DMS 273 treated with DMSO at 0.1 percent for 48 hours (cell line): ENCODE measurements around the gene CDH4.
"Not testable (repeated sequence)": the region's sequence is repeated elsewhere in the genome, so short reads cannot be mapped to it uniquely, and the experiment has no call there.

Experiments
- DNase-seq: peaks from one replicate; lab custom pipeline; 2025; lab: John Stamatoyannopoulos, UW

Gene CDH4

DNA sequence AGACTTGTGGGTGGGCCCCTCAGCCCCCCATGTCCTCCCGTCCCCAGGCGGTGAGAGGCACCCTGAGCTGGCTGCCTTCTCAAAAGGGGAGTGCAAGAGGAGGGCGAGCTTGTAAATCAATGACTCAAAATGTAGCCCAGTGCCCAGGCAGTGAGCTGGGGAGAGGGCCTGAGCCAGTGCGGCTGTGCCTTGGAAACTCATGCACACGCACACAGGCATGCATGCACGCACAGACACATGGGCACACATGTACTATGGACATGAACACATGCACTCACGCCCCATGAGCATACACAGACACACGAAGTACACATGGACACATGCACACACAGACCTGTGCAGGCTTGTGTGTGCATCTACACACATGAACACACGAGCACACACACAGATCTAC, 680.1 kb downstream of the CDH4 start:
- DNase-seq, result no peak

DNA sequence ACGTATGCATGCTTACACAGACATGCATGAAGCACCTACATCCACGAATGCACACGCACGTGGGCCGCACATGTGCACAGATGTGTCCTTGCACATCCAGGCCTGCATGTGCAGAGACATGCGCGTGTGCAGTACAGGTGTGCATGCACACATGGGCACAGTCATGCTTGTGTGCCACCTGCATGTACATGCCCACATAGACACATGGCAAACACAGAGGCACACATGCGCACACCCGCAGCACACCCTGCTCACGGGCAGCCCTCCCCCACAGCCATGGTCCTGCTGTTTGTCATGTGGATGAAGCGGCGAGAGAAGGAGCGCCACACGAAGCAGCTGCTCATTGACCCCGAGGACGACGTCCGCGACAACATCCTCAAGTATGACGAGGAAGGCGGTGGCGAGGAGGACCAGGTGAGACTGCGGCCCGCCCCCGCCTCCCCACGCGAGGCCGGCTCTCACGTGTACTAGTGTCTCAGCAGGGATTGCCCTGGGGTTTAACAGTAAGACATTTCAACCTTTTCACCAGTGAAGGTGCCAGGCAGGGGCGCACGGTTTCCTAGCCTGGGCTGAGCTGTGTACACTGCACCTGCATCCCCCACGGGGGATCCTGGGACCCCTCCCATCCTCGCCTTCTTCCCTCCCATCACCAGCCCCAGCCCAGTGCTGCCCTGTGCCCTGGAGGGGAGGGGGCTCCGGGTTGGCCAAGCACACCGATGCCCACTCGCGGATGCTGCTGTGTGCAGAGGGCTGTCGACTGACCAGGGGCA, 680.8 kb downstream of the CDH4 start:
- no peak for DNase-seq

DNA sequence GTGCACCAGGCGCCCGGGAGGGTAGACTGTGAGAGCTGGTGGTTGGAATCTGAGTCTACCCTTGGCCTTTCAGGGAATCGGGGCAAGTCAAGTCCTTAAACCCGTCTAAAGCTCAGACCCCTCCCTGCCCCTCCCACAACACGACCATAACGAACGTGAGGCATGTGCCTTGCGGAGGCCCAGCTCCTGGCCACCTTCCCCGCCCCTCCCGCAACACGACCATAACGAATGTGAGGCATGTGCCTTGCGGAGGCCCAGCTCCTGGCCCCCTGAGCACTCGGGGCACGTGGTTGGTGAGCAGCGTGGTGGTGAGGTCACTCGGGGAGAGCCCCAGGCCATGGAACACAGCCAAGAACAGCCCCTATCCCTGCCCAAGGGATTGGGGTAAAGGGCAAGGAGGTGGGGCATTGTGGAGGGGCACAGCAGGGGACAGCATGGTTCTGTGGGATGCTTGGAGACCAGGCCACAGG, 681.5 kb downstream of the CDH4 start:
- DNase-seq, result no peak

DNA sequence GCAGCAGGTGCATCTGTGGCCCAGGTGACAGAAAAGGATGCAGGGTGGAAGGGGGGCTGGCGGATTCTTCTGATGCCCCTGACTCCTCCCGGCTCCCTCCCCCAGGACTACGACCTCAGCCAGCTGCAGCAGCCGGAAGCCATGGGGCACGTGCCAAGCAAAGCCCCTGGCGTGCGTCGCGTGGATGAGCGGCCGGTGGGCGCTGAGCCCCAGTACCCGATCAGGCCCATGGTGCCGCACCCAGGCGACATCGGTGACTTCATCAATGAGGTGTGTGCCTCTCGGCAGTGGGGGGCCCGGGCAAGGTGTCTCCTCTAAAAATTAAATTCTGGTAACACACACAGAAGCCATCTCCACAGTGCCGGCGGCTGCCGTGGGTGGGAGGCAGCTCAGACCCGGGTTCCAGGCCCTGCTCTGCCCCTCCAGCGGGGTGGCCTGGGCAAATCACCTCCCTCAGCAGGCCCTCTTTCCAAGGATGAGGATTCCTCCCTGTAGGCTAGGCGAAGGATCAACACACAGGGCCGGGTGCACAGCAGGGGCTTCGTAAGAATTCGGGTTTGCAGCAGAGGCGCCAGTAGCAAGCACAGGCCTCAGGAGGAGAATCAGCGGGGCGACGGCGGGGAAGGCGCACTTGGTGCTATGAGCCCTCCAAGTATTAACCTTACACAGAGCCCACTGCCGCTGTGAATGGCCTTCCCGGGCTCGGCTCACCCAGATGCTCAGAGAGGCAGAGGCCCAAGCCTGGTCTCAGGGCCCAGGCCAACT, 682.1 kb downstream of the CDH4 start:
- DNase-seq, result no peak

DNA sequence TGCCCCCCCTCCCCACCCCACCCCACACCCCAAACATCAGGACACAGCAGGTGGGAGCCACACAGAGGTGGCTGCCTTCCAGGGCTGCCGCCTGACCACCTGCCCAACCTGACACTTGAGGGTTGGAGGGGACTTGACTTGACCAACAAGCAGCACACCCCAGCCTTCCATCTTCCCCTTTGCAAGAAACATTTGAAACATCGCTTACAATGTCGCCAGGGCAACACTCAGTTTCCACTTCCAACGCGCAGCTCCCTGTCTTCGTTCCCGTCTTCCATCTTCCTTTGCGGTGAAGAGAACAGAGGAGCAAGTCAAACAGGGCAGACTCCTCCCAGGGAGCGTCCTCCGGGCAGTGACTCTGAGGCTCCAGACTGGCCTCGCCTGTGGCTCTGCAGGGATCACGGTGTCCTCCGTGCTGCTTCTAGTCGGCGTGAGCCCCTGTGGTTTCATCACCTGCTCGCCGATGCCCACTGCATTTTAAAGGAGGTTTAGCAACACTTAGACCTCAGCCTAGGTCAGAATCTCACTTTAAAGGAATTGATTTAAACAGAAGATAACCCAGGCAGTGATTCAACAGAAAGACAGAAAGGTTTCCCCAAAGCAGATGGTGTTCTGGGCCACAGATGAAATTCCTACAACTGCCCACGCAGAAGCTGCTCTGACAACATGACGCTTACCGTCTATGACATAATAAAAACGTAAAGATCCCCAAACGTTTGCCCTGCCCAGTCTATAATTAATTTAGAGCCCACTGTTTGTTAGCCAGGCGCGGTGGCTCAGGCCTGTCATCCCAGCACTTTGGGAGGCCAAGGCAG, 682.9 kb downstream of the CDH4 start:
- DNase-seq, result no peak

DNA sequence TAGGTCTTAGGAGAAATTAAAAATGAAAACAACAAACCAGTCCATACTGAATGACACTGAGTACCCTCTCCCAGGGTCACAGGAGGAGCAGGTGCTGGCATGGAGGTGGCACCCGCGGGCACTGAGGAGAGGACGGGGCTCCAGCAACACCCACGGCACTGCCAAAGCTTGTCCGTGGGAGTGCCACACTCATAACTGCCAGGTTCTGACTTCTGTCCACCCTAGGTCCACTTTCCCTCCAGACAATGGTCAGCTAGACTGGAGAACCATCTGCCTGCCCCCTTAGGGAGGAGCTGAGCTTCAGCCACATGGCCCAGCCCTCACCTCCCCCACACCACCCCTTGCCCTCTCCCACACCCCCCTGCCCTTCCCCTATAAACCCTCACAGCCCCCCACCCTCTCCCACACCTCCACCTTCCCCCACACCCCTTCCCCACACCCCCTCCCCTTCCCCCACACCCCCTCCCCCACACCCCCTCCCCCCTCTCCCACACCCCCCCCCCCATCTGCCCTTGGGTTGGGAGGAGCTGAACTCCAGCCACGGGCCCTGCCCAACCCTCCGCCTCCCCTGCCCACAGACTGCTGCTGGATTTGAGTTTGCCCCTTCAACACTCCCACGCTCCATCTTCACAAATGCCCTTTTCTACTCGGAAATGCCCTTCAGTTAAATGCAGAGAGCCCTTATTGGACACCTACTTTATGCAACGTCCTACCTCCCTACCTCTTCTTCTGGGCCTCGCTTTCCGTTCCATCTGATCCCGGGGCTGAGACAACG, 684.1 kb downstream of the CDH4 start:
- no peak for DNase-seq

DNA sequence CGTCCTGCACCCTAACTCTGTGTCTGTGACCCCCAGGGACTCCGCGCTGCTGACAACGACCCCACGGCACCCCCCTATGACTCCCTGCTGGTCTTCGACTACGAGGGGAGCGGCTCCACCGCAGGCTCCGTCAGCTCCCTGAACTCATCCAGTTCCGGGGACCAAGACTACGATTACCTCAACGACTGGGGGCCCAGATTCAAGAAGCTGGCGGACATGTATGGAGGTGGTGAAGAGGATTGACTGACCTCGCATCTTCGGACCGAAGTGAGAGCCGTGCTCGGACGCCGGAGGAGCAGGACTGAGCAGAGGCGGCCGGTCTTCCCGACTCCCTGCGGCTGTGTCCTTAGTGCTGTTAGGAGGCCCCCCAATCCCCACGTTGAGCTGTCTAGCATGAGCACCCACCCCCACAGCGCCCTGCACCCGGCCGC, 684.7 kb downstream of the CDH4 start:
- no peak for DNase-seq

DNA sequence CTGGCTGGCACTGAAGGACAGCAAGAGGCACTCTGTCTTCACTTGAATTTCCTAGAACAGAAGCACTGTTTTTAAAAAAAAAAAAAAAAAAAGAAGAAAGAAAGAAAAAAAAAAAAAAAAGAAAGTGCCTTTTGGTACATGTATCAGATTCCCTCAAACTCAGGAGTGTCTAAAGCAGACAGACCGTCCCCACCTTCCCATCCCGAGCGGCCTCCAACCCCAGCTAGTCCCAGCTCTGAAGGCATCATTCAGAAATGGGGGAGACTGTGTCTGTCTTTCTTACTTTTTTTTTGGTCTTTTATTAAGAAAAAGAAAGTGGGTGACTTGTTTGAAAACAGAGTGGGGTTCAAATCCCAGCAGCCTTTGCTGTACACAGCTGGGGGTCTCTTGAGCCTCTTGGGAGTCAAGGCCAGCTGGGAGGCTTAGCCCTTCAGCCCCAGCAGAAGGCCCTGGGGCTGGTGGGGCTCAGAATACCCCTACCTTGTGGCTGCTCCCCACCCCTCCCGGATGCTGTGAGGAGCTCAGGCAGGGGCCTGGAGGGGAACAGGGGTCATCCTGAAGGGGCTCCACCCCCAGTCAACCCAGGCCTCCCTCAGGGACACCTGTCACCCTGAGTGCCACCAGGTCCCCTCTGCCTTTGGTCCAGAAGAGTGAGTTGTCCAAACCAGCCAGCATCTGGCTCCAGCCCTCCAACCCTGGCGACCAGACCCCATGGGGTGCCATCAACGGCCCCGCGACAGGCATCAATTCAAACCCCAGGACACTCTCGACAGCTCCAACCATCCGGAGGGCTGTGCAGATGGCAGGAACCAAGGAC, 685.3 kb downstream of the CDH4 start:
- no peak for DNase-seq

DNA sequence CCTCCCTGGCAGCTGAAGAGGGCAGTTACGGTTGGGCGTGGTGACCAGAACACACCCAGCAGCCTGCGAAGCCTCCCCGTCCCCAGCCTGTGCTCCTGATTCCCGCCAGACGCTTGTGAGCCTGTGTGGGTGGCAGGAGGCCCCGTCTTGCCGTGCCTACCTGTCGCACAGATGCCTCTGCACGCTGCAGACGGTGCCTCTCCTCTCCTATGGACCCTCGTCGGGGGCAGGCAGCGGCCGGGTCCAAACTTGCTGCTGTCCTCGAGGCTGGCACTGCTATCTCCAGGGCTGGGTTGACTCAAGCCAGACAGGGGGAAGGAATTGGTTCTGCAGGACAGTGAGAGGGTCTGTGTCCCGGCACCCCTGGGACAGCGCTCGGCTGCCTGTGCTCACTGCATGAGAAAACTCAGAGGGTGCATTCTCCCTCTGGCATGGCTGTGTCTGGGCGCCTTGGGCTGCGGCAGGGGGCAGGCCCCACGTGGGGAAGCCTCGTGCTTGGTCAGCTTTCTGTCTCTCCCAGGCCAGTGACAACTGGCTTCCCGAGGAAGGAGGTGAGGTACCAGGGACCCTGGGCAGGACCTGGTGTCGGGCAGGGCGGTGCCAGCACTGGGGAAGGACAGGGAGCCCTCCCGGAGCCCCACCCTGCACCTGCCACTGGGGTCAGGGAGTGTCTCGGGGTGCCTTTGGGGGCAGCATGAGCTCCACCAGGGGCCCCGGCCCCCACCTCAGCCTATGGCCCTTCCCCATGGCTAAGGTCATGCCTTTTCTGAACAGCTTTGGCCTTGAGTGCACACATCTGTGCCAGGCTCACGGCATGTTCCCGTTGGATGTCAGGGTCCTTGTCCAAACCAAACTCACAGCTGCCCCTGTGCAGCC, 686.1 kb downstream of the CDH4 start:
- no peak for DNase-seq

DNA sequence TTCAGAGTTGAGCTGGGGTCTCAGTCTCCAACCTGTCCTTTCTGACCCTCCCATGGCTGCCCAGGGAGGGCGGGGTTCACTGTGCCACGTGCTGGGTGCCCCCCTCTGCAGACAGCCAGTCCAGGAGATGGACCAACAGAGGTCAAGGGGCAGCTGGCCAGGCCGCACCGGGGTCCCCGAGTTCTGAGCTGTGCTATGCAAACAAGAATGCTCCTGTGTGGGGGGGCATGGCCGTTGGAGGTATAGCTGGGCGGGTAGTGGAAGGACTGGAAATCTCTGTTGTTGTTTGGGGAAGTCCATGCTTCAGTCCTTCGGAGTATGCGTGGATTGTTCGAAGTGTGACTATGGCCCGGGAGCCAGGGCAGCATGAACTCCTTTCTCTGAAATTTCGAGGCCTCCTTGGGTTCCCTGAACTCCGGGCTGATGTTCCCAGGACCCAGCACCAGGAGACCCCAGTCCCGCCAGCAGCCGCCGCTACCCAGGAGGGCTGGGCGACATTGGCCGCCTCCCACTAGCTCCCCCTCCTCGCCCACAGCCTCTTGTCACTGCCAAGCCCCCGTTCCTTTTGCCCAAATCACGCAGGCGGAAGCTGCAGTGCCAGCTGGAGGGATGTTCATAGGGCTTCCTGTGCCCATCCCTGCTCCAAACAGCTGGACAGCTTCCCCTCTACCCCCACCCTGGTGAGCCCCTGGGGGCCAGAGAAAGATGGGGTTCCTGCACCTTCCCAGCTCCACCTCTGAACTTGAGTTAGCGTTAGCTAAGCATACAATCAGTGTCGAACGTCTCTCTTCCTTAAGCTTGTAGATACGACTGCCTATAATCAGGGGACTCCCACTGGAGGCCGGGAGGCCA, 687.0 kb downstream of the CDH4 start:
- no peak for DNase-seq

DNA sequence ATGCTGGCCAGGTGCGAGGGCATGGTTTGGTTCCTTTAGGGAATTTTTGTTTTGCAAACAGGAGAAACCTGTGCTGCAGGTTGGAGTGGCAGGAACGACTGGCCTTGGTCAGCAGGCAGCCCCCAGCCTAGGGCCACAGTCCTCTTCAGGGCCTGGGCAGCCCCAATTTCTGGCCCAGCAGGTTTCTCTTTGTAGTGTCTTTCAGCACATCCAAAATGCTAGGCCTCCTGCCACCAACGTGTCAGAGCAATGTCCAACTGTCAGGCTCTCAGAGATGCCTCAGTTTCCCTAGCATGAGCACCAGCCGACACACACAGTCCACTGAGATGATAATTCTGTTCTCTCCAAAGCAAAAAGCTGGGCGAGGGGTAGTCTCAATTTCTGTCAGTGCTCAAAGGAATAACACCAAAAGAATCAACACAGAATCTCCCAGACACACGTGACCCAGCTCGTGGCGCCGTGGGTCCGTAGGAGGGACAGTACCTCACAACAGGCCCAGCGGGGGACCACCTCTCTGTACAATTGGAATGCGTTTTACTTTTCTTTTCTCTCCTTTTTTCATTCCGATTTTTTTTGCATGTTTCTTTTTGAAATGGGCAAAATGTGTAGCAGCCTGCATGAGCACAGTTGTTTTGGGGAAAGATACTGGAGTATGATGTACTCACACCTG, 687.8 kb downstream of the CDH4 start:
- DNase-seq, result no peak

DNA sequence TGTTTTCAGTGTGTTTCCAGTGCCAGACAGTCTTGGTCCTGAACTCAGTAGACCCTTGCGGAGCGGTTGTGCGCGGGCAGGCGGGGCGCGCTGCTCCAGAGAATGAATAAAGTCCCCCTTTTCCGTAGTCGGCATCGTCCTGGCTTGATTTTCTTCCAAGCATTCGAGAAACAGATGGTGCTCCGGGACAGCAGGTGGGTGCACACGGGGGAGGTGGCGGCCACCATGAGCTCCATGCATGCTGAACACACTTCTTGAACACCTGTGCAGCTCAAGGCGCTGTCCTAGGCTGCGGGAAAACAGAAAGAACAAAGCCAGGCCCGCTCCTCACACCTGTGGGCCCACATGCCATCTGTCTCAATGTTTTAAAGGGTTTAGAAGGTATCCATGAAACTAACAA, 688.4 kb downstream of the CDH4 start:
- no peak for DNase-seq

DNA sequence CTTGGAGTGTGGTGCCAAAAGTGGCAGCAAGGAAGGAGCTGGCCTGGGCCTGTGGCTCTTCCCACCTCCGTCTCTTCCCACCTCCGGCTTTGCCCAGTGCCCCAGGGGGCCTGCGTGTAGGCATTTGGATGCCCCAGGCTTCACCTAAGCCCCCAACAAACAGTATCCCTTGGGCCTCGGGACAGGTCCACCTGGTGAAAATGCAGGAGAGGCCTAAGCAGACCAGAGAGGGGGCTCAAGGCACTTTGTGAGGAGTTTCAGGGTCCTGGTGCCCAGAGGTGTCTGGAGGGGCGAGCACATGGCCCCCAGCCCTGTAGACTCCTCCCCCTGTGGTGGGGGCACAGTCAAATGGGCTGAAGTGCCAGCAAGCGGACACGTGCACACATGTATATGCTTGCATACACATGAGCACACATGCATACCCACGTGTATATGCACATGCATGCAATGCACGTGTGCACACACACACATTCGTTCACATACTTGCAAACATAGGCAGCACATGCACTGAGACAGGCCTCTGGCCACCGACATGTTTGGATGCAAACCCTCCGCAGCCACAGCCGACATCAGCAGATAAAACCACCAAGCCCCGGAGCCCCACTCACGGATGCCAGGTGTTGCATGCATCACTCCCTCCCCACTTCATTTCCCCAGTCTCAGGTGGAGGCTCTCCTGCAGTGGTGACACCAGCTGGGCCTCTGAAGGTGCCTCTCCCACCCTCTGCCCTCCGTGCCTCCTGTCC, 689.1 kb downstream of the CDH4 start:
- DNase-seq, result no peak

DNA sequence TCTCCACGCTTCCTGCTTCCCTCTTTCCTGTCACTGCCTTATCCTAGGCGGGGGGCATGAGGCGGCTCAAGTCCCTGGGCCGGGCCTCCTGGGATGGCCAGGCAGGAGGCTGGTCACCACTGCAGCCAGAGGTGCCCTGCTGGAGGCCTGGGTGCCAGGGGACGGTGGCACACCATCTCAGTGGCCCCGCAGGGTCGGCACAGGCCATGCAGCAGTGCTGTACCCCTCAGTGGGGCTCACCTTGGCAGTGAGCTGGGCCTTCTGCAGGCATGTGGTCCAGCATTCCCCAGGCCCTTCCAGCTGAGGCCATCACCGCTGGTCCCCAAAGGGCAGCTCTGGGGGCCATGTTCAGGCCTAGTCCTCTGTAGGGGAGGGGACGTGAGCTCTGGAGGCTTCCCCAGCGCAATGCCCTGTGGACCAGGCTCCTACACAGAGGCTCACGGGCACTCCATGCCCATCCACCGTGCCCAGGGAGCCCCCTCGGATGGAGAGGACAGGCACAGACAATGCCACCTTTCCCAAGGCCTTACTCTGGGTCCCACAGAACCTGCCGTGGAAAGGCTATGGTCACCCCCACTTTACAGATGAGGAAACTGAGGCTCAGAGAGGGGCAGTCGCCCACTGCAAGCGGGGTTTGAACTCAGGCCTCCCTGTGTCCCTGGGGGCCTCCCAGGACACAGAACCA, 689.8 kb downstream of the CDH4 start:
- no peak for DNase-seq

DNA sequence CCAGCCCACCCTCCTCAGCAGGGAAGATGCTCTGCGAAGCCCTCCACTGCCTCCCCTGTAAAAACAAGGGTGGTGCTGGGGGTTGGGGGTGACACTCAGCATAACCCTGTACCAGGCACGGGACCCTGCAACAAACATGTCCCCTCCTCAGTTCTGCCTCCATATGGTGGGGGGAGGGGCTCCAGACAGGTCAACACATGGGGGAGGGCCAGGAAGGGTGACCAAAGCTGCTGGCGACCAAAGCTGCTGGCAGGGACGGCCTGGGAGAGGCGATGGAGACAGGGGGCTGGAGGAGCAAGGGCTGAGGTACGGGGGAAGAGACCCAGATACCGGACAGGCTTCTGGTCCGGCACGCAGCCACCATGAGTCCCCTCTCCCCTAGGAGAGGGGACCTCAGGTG, 690.5 kb downstream of the CDH4 start:
- DNase-seq, result no peak

DNA sequence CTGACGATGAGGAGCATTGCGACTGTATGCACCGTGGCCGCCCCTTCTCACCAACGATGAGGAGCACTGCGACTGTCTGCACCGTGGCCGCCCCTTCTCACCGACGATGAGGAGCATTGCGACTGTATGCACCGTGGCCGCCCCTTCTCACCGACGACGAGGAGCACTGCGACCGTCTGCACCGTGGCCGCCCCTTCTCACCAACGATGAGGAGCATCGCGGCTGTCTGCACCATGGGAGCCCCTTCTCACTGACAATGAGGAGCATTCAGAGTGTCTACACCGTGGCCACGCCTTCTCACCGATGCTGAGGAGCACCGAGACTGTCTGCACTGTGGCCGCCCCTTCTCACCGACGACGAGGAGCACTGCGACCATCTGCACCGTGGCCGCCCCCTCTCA, 692.9 kb downstream of the CDH4 start:
- not testable (repeated sequence) for DNase-seq

DNA sequence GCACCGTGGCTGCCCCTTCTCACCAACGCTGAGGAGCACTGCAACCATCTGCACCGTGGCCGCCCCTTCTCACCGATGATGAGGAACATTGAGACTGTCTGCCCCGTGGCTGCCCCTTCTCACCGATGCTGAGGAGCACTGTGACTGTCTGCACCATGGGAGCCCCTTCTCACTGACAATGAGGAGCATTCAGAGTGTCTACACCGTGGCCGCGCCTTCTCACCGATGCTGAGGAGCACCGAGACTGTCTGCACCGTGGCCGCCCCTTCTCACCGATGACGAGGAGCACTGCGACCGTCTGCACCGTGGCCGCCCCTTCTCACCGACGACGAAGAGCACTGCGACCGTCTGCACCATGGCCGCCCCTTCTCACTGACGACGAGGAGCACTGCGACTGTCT, 693.4 kb downstream of the CDH4 start:
- DNase-seq, result not testable (repeated sequence)
